HG02852 (cell line): ENCODE results near the gene PDE4C.
"Not testable (repeated sequence)": the region's sequence is repeated elsewhere in the genome, so short reads cannot be mapped to it uniquely, and the experiment has no call there.

Experiments
- ATAC-seq: cut with Tn5 transposase; IDR thresholded peaks from one replicate; pipeline ENCODE4 v1.9.1; 2021; ENCODE audit warnings: mild to moderate bottlenecking, moderate library complexity; ENCODE audit not compliant: unreplicated experiment

PDE4C gene

GRCh38 chr19:18224525-18225354 is 1.5 kb downstream of the PDE4C start:
- ATAC-seq: peak; percentile 86

GRCh38 chr19:18223860-18224524 is 2.2 kb downstream of the PDE4C start:
- ATAC-seq: no peak

GRCh38 chr19:18221815-18222725 is 4.2 kb downstream of the PDE4C start:
- no peak for ATAC-seq

GRCh38 chr19:18220632-18221275 is 5.5 kb downstream of the PDE4C start:
- ATAC-seq: no peak

GRCh38 chr19:18219911-18220631 is 6.2 kb downstream of the PDE4C start:
- no peak for ATAC-seq

- ATAC-seq: no peak
These were observed 7.6 kb downstream of the PDE4C start for GRCh38 chr19:18218600-18218999.

- no peak for ATAC-seq
These were observed 8.1 kb downstream of the PDE4C start for GRCh38 chr19:18218159-18218558.

GRCh38 chr19:18216789-18217188 is 9.4 kb downstream of the PDE4C start:
- ATAC-seq: no peak

GRCh38 chr19:18214779-18215433 is 11.3 kb downstream of the PDE4C start:
- no peak for ATAC-seq

- ATAC-seq: no peak
These were observed 14.6 kb downstream of the PDE4C start for GRCh38 chr19:18211683-18212082.

- ATAC-seq: not testable (repeated sequence)
These were observed 16.3 kb downstream of the PDE4C start for GRCh38 chr19:18209912-18210311.

GRCh38 chr19:18208098-18208951 is 17.9 kb downstream of the PDE4C start:
- ATAC-seq: no peak

GRCh38 chr19:18206018-18206417 is 20.2 kb downstream of the PDE4C start:
- ATAC-seq: no peak

- no peak for ATAC-seq
These were observed 20.9 kb downstream of the PDE4C start for GRCh38 chr19:18205200-18205892.

GRCh38 chr19:18204394-18205199 is 21.6 kb downstream of the PDE4C start:
- peak; percentile 5 for ATAC-seq

- ATAC-seq: peak; percentile 83
These were observed 22.3 kb downstream of the PDE4C start, which contains the start of gene RAB3A for GRCh38 chr19:18203863-18204393. RAB3A (minus strand) TSS chr19:18204042; CDS start chr19:18202740, 1,302 bp downstream.

- peak; percentile 19 for ATAC-seq
These were observed 22.8 kb downstream of the PDE4C start for GRCh38 chr19:18203408-18203862.
